BE2C (cell line): ENCODE results near the gene ESRRG.

Source experiments
- DNase-seq: peaks from one replicate; pipeline ENCODE4 v3.0.0-alpha.2; 2020
- H3K27me3 ChIP-seq: fragments of 250-450 bp; sonication (Bioruptor Pico); 2 replicates; pipeline ENCODE4 v1.5.1; 2020; ENCODE audit warnings: mild to moderate bottlenecking
- H3K36me3 ChIP-seq: fragments of 250-450 bp; sonication (Bioruptor Pico); 2 replicates; pipeline ENCODE4 v1.5.1; 2020; ENCODE audit warnings: mild to moderate bottlenecking
- H3K4me1 ChIP-seq: fragments of 250-450 bp; sonication (Bioruptor Pico); 2 replicates; pipeline ENCODE4 v1.5.1; 2020
- H3K4me3 ChIP-seq: 2 replicates; pipeline ENCODE4 v1.5.1; 2011; ENCODE audit warnings: low read depth, low read length
- H3K9me3 ChIP-seq: fragments of 250-450 bp; sonication (Bioruptor Pico); 2 replicates; pipeline ENCODE4 v1.5.1; 2020
- TF ChIP-seq, protein P1 (sequence below): IDR thresholded peaks from 2 replicates; pipeline ENCODE4 v1.5.1; 2012; ENCODE audit warnings: mild to moderate bottlenecking, low read depth, low read length

Gene ESRRG

DNA sequence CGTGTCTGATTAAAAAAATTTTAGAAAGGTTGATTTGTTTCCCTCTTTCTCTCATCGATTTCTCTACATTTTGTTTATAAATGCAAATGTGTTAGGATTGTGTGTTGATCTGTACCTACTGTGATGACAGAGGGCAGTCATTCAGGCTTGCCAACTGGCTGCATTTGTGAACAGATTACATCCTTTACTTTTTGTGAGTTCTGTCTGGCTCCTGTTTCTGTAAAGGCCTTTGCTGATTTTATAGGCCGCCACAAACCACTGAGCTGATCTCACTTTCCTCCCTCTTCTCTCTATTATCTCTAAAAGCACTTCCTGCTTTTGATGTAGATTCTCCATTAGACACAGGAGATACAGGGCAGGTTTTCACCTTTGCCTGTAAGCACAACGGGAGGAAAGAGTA is 106.8 kb downstream of the ESRRG start:
- no peak overlapping the region for H3K4me3 ChIP-seq
- H3K9me3 ChIP-seq = no peaks in the 10 kb centered on the region
- DNase-seq = no peak
- H3K27me3 ChIP-seq = no peaks in the 10 kb centered on the region
- H3K36me3 ChIP-seq = peaks cover 55% of the 10 kb centered on the region
- TF ChIP-seq, protein P1, sequence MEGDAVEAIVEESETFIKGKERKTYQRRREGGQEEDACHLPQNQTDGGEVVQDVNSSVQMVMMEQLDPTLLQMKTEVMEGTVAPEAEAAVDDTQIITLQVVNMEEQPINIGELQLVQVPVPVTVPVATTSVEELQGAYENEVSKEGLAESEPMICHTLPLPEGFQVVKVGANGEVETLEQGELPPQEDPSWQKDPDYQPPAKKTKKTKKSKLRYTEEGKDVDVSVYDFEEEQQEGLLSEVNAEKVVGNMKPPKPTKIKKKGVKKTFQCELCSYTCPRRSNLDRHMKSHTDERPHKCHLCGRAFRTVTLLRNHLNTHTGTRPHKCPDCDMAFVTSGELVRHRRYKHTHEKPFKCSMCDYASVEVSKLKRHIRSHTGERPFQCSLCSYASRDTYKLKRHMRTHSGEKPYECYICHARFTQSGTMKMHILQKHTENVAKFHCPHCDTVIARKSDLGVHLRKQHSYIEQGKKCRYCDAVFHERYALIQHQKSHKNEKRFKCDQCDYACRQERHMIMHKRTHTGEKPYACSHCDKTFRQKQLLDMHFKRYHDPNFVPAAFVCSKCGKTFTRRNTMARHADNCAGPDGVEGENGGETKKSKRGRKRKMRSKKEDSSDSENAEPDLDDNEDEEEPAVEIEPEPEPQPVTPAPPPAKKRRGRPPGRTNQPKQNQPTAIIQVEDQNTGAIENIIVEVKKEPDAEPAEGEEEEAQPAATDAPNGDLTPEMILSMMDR = no peak
- H3K4me1 ChIP-seq = peaks cover 18% of the 10 kb centered on the region

- TF ChIP-seq, protein P1 = no peak
- DNase-seq = no peak
- Histone ChIP-seq H3K4me1 (peaks cover 14% of the 10 kb centered on the region), H3K27me3 (no peaks in the 10 kb centered on the region), H3K36me3 (peaks cover 40% of the 10 kb centered on the region), H3K9me3 (no peaks in the 10 kb centered on the region), H3K4me3 (no peak overlapping the region)
Observed at GRCh38 chr1:216614011-216614934, 109.0 kb downstream of the ESRRG start.

DNA sequence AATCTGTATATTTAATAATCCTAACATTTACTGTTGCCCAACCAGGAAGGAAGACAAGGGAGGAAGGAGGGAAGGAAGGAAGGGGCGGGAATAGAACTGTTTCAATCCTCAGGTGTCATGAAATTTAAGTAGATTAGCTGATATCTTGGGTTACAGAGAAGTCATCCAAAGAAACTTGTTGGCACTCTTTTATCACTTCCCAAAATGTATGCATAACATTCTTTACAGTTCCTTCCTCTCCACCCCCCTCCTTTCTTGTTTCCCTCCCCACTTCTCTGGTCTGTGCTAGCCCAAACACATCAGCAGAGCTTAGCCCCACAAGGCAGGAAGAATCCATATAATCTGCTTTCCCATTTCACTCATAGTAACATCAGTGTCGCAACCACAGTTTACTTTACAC is 110.9 kb downstream of the ESRRG start:
- Histone ChIP-seq H3K4me3 (no peak overlapping the region), H3K9me3 (no peaks in the 10 kb centered on the region), H3K27me3 (no peaks in the 10 kb centered on the region), H3K4me1 (peaks cover 29% of the 10 kb centered on the region), H3K36me3 (peaks cover 28% of the 10 kb centered on the region)
- TF ChIP-seq, protein P1 = no peak
- no peak for DNase-seq

GRCh38 chr1:216607067-216607697 is 116.0 kb downstream of the ESRRG start:
- Histone ChIP-seq H3K4me3 (no peak overlapping the region), H3K27me3 (no peaks in the 10 kb centered on the region), H3K9me3 (no peaks in the 10 kb centered on the region), H3K4me1 (peaks cover 39% of the 10 kb centered on the region), H3K36me3 (peaks cover 3% of the 10 kb centered on the region; the same call in 1 of the 2 replicates)
- TF ChIP-seq, protein P1 = no peak
- no peak for DNase-seq

GRCh38 chr1:216606047-216606637 is 117.1 kb downstream of the ESRRG start:
- Histone ChIP-seq H3K4me3 (no peak overlapping the region), H3K36me3 (peaks cover 3% of the 10 kb centered on the region; the same call in 1 of the 2 replicates), H3K4me1 (peaks cover 44% of the 10 kb centered on the region), H3K9me3 (no peaks in the 10 kb centered on the region), H3K27me3 (no peaks in the 10 kb centered on the region)
- TF ChIP-seq, protein P1 = no peak
- peak; percentile 61 for DNase-seq
